HG02970 (cell line): ENCODE results near the gene SEPTIN1.
"Not testable (repeated sequence)": the region's sequence is repeated elsewhere in the genome, so short reads cannot be mapped to it uniquely, and the experiment has no call there.

ENCODE experiments used
- ATAC-seq: cut with Tn5 transposase; IDR thresholded peaks from one replicate; pipeline ENCODE4 v1.9.1; 2021; ENCODE audit warnings: mild to moderate bottlenecking, moderate library complexity, moderate number of reproducible peaks; ENCODE audit not compliant: unreplicated experiment, low FRiP score

Gene SEPTIN1

DNA sequence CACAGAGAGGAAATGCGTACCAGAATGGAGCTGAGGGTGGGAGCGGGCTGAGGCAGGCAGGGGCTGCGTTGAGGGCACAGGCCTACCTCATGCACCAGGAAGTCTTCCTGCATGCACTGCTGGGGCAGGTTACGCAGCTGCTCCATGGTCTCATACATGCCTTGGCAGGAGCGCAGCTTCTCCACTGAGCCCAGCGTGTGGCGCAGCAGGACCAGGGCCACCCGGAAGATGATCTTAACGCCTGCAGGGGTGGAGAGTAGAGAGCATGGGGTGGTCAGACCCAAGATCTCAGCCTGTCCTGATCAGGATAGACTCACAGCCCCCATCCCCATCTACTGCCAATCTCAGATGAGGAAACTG is 23.8 kb downstream of the SEPTIN1 start:
- ATAC-seq = no peak

- no peak for ATAC-seq
Measured at GRCh38 chr16:30357715-30358576, 24.4 kb downstream of the SEPTIN1 start.

DNA sequence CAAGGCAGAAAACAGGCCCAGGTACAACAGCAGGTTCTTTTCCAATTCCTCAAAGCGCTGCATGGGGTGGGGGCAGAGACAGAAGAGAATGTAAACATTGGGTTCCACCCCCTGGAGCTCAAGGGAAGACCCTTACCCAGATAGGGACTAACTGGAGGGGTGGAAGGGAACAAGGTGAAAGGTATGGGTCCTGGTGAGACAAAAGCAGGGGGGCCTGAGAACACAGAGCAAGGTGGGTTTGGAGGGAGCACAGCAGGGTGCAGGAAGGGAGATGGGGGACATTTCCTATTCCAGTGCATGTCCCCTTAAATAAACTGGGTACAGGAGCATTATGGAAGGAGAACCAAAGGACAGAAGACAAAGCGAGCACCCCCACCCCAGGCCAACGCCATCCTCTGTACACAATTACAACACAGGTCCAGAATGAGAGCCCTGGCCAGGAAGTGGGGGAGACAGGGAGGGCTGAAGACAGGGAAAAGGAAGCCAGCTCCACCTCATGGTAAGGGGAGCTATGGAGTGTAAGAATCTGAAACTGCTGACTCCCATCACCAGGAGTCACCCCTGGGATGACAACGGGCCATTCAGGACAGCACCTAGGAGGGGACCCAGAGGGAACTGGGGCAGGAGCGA is 25.2 kb downstream of the SEPTIN1 start:
- no peak for ATAC-seq

DNA sequence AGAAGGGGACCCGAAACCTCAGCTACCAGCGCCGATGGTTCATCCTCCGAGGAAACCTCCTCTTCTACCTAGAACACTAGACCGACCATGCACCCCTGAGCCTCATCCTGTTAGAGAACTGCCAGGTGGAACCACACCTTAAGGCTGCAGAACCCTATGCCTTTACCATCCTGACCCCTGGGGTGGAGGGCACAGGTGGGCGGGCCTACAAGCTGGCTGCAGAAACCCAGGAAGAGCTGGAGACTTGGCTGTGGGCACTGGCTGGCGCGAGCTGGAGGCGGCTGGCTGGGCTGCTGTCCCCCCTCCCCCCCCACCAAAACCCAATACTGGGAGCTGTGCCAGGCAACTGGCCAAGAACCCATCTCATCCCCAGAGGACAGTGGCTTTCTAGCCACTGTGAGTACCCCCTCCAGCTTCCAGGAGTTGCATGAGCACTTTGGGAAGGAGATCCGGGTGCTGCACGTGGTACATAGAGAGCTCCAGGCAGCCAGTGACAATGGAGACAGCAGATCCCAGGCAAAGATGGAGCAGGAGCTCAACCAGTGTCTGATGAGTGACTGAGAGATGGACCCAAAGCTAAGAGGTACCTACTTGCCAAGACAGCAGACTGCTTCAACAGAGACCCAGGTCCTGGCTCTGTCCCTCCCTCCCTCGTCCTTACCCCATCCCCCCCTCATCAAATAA is 25.8 kb downstream of the SEPTIN1 start:
- ATAC-seq = no peak

DNA sequence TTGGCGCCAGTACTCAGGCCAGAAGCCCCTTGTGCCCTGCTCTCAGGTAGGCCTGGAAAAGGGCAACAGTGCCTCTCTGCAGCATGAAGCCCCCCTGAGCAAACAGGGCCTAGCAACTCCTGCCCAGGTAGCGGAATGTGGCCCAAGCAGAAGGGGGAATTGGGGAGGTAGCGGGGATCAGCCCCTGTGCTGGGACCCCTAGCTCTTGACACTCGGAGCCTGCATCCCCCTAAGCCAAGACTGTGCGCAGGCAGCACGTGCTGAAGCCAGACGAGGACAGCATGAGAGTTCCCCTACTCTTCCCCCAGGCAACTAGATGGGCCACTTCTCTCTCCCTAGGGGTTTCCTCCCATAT is 26.4 kb downstream of the SEPTIN1 start:
- ATAC-seq = no peak

DNA sequence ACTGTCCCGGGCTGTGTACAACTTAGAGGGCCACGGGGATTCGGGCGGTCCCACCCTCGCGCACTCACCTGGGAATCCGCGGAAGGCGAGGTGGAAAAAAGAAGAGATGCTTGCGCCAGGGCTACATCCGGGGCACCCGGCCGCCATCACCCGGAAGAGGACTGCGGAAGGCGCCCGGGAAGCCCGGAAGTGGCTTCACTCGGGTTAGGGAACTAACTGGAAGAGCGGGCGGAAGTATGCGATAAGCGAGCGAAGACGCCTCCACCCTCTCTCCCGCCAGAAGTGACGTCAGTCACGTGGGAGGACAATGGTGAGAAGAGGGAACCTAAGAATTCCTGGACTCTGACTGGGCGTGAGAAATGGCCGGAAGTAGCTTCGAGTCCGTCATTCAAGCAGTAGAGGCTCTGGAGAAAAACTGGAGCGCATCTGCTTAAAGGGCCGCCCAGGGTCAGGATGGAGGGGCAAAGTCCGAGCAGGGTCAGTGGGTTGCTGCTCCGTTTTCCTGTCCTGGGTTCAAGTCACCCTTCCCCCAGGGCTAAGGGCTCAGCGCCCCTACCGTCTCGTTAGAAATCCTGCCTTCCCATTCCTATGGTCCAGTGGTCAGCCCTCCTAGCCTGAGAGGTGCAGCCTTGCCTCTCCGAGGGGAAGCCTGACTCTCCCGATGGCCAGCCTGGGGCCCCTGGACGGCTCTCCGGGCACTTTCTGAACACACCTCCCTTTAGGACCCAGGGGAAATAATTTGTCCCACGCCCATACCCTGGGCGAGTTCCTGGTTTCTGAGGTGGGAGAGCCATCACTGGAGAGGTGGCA is 27.0 kb downstream of the SEPTIN1 start, which contains the start of gene CD2BP2:
Gene CD2BP2, minus strand, starts transcription at position 165 of the 810 bp plus-strand sequence. CDS start 627 bp downstream, outside the sequence.
- ATAC-seq = peak; percentile 63

DNA sequence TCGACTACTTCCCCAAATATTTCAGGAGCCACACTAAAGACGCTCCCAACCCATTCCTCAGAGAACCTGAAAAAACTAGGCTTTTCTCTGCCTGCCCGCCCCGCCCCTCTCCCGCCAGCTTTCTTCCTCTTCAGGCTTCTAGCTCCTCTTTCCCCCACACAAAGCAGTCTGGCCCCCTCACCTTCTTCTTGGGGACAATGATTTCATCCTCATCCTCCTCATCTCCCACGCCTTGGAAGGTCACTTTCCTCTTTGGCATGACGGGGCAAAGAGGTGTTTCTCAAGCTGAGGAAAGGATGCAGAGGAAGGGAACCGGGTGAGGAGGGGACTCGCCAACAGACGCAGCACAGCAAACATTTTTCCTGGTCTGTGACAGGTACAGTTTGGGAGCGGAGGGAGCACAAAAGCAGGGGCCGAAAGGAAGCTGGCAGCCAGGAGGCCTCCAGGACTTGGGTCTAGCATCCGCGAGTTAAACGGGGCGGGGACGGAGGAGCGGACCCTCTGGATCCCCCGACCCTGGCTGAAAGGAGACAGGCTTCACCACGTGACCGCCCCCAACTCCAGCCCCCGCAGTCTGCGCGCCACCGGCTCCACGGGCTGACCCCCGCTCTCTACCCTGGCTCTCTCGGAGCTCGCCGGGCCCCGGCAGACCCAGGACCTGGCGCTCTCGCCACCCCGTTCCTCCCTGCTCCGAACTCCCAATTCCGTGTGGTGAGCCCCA is 27.8 kb downstream of the SEPTIN1 start:
- peak; percentile 10 for ATAC-seq

DNA sequence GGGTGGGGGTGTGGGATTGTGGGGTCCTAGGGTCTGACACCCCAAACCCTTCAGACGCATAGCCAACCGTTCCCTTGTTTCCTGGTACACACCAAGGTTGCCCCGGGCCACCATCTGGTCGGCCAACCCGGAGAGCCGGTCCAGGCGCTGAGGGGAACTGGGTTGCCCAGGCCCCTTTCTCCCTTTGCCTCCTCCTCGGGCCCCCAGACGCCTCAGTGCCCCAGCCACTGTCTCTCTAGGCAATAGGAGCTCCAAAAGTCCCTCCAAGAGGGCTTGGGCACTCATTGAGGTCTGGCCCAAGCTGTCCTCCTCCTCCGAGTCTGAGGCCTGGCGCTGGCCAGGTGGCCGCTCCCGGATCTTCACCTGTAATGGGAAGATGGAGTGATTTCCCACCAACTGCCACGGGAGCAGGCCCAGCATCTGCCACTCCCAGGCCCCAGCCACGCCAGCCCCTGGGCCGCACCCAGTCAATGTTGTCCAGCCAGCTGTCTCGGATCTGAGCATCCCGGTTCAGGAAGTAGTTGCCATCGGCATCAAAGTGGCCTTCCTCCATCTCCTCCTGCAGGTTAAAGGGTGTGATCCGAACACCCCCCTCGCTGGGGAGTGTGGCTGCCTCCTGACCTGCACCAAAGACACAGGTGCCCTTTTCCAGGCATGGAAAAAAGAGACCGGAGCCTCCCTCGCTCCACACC is 28.8 kb downstream of the SEPTIN1 start:
- no peak for ATAC-seq

DNA sequence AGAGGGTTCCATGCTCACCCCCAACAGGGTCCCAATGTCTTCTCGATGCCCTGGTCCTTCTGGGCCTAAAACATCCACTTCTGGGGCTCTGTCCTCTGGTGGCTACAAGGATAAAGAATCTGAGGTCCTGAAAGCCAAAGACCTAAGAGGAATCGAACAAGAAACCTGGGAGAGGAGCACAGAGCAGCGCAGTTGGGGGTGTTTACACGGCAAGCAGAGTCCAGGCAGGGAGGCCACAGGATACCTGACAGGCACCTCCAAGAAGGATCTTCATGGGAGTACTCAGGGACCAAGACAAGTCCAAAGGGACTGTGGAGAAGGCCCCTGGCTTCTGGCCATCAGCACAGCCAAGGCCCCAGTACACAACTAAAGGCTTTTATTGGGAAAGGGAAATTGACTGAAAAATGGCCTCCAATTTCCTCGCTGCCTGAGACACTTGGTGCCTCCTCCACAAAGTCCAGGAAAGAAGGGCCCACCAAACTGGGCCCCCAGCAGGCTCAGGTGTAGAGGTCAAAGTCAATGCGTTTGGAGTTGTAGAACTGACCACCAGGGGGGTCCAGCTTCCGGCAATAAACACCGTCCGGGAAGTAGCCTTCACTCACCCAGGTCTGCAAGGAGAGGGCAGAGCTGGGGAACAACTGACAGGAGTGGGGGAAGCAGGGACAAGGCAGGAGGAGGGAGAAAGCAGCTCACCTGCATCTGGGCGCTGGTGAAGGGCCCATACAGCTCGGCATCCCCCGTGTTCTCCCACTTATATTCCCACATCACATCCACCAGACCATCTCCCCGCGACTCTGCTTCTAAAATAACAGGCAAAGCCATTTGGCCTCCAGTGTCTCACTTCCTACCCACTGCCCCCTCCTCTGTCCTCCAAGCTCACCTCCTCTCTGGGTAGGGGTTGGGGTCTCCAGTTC is 29.6 kb downstream of the SEPTIN1 start:
- no peak for ATAC-seq

GRCh38 chr16:30351586-30352419 is 30.6 kb downstream of the SEPTIN1 start:
- ATAC-seq = no peak

DNA sequence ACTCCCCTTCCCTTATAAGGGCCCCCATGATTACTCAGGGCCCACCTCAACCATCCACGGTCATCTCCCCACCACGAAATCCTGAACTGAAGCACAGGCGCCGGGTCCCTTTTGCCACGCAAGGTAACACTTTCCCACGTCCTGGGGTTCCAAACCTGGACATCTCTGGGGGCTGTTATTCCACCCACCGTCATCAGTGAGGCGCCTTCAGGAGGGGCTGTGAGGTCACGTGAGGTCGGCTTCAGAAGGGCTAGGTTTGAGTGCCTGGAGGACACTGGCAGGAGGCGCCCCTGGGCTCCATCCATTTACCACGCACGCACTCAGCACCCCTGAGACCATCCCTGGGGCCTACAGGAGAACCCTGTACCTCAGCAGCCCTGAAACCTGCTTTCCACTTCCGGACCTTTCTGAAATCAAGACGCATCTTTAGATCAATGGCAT is 31.3 kb downstream of the SEPTIN1 start:
- no peak for ATAC-seq

- no peak for ATAC-seq
Measured at GRCh38 chr16:30350134-30350871, 32.1 kb downstream of the SEPTIN1 start.

- no peak for ATAC-seq
Measured at GRCh38 chr16:30349675-30350074, 32.7 kb downstream of the SEPTIN1 start.

GRCh38 chr16:30348929-30349328 is 33.4 kb downstream of the SEPTIN1 start:
- no peak for ATAC-seq

GRCh38 chr16:30348113-30348512 is 34.2 kb downstream of the SEPTIN1 start:
- no peak for ATAC-seq

- no peak for ATAC-seq
Measured at GRCh38 chr16:30346286-30346685, 36.1 kb downstream of the SEPTIN1 start.

GRCh38 chr16:30343491-30343820 is 38.9 kb downstream of the SEPTIN1 start:
- ATAC-seq = not testable (repeated sequence)
